ENCODE measurements around the gene ESYT2.
"Not testable (repeated sequence)": the region's sequence is repeated elsewhere in the genome, so short reads cannot be mapped to it uniquely, and the experiment has no call there.

Gene ESYT2

GRCh38 chr7:158856883-158857668, 27.8 kb upstream of the ESYT2 start:
- FAIRE-seq (no peak), DNase-seq (ENCODE audit: extremely low spot score, insufficient read length, low read depth) (peak; percentile 12)

- FAIRE-seq (no peak), DNase-seq (ENCODE audit: extremely low spot score, insufficient read length, low read depth) (no peak)
Measured at GRCh38 chr7:158854681-158855081, 25.4 kb upstream of the ESYT2 start.

DNA sequence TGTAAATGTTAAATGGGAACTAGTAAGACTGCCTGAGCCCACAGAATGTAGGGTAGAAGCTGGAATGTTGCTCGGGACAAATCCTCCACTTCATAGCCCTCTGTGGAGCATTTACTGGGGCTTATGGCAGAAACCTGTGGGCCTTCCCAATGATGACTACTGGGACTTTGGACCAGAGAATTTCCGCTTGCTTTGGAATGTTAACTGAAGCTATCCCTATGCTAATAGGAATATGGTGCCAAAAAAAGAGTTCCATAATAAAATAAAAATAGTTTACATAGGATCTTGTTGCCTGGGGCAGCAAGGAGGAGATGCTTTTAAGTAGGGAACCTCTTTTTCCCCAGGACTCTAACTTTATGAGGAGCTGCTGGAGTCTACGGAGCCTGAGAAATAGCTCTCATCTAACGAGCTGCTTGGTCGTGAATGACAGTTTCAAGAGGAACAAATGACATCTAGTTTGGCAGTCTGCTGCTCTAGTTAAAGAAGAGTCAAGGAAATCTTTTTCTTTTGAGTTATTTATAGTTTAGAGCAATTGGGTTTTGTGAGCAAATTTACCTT, 21.3 kb upstream of the ESYT2 start:
- DNase-seq (ENCODE audit: extremely low spot score, insufficient read length, low read depth), result no peak
- no peak for FAIRE-seq

- DNase-seq (ENCODE audit: extremely low spot score, insufficient read length, low read depth) (no peak), FAIRE-seq (no peak)
Measured at GRCh38 chr7:158849768-158850544, 20.6 kb upstream of the ESYT2 start.

GRCh38 chr7:158849442-158849767, 20.1 kb upstream of the ESYT2 start:
- DNase-seq (ENCODE audit: extremely low spot score, insufficient read length, low read depth) (no peak), FAIRE-seq (no peak)

GRCh38 chr7:158847451-158847866, 18.1 kb upstream of the ESYT2 start:
- FAIRE-seq (no peak), DNase-seq (ENCODE audit: extremely low spot score, insufficient read length, low read depth) (no peak)

DNA sequence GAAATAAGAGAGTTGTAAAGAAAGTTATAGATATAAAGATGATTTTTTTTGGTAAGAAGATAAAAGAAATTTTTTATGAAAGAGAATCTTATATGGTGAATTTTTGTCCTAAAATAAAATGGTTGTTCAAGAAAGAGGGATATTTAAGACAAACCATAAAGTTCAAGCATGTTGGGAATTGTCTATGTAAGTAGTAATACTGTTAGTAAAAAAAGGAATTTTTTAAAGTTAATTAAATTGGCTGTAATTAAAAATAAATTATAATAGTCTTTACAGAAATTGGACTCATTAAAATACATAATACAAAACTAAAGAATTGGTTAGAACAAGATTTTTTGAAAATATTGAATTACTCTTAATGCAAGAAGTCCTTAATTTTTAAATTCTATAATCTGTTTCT, 17.0 kb upstream of the ESYT2 start:
- FAIRE-seq, result no peak
- DNase-seq (ENCODE audit: extremely low spot score, insufficient read length, low read depth), result no peak

DNA sequence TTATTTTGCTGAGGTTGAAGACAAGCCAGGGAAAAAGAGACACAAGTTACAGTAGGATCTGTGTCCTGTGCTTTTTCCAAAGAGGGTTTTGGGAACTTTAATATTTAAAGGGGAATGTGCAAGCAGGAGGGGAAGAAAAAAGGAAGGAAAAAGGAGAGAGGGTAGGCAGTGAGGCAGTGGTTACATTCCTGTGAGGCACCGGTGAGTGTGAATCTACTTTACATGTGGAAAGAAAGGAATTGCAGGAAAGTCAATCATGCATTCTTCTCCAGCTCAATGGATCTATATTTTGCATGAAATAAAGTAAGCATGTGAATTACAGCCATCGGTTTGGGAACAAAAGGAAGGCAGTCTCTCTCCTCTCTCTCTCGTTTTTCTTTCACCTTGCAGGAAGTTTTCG, 14.5 kb upstream of the ESYT2 start:
- FAIRE-seq (no peak), DNase-seq (ENCODE audit: extremely low spot score, insufficient read length, low read depth) (no peak)

- DNase-seq (ENCODE audit: extremely low spot score, insufficient read length, low read depth), result no peak
Measured at GRCh38 chr7:158842486-158842885, 13.2 kb upstream of the ESYT2 start.

GRCh38 chr7:158840604-158841003, 11.3 kb upstream of the ESYT2 start:
- DNase-seq (ENCODE audit: extremely low spot score, insufficient read length, low read depth), result no peak
- no peak for FAIRE-seq

More at GRCh38 chr7:158842486-158842885, 13.2 kb upstream of the ESYT2 start:
- no peak for FAIRE-seq

DNA sequence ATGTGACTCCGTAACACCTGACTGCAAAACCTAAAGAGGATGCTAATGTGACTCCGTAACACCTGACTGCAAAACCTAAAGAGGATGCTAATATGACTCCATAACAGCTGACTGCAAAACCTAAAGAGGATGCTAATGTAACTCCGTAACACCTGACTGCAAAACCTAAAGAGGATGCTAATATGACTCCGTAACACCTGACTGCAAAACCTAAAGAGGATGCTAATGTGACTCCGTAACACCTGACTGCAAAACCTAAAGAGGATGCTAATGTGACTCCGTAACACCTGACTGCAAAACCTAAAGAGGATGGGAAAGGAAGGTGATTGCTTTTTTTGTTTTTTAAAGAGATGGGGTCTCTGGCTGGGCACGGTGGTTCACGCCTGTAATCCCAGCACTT, 9.9 kb upstream of the ESYT2 start:
- not testable (repeated sequence) for DNase-seq (ENCODE audit: extremely low spot score, insufficient read length, low read depth)

DNA sequence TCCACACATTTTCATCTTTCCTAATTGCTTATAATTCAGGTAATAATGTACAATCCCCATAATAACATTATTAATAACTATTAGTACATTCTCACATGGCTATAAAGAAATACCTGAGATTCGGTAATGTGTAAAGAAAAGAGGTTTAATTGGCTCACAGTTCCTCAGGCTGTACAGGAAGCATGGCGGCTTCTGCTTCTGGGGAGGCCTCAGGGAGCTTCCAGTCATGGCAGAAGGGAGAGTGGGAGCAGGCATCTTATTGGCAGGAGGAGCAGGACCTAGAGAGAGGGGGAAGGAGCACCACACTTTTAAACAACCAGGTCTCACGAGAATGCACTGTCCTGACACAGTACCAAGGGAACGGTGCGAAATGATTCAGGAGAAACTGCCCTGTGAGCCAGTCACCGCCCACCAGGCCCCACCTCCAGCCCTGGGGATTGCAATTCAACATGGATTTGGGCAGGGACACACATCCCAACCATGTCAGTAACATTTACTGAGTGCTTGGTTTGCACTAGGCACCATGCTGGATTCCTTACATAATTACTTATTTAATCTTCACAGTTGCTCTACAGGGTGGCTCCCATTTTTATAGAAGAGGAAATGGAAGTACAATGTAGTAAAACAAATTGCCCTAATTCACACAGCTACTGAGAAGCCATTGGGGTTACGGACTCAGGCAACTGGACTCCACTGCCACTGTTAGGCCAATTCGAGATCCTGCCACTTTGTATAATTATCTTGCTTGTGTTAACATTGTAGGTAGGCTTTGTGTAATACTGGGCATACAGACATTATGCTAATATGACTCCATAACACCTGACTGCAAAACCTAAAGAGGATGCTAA, 8.7 kb upstream of the ESYT2 start:
- FAIRE-seq (no peak), DNase-seq (ENCODE audit: extremely low spot score, insufficient read length, low read depth) (no peak)

More for the DNA sequence above, 9.9 kb upstream of the ESYT2 start:
- FAIRE-seq, result not testable (repeated sequence)

- FAIRE-seq (no peak), DNase-seq (ENCODE audit: extremely low spot score, insufficient read length, low read depth) (no peak)
Measured at GRCh38 chr7:158836692-158837091, 7.4 kb upstream of the ESYT2 start.

- FAIRE-seq, result no peak
- no peak for DNase-seq (ENCODE audit: extremely low spot score, insufficient read length, low read depth)
Measured at GRCh38 chr7:158834878-158835784, 5.8 kb upstream of the ESYT2 start.

DNA sequence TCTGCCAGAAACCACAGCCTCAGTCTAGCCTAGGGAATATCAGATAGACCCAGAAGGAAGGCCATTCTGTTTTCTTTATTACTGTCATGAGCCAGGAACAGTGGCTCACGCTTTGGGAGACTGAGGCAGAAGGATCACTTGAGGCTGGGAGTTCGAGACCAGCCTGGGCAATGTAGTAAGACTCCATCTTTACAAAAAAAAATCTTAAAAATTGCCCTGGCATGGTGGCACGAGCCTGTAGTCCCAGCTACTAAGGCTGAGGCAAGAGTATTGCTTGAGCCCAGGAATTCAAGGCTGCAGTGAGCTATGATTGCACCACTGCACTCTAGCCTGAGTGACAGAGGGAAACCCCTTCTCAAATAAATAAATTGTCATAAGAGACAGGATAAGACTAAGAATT, 3.7 kb upstream of the ESYT2 start:
- DNase-seq (ENCODE audit: extremely low spot score, insufficient read length, low read depth) (no peak), FAIRE-seq (no peak)

GRCh38 chr7:158831738-158832091, 2.4 kb upstream of the ESYT2 start:
- DNase-seq (ENCODE audit: extremely low spot score, insufficient read length, low read depth) (no peak), FAIRE-seq (no peak)

DNA sequence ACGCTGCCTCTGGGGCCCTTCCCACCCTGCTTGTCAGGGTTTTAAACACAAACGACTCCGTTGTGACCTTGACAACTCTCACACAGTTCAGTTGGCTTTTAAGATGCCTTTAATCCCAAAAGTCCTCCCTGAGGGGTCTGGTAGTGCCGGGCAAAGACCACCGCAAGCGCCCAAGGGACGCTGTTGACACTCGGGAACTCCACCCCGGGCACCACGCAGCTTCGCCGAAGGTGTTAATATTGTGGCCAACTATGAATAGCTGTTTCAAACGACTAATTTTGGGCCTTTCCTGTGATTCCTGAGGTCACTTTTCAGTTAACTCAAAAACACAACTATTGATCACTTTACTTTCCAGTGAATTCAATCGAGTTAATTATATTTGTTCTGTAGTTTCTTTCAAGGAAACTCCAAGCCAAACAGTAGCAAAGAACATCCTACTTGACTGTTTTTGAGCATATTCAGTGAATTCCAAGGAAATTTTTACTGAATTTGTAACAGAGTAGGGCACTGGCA, 958 bp upstream of the ESYT2 start:
- no peak for DNase-seq (ENCODE audit: extremely low spot score, insufficient read length, low read depth)
- no peak for FAIRE-seq

- DNase-seq (ENCODE audit: extremely low spot score, insufficient read length, low read depth), result peak; percentile 46
- no peak for FAIRE-seq
Measured at GRCh38 chr7:158829021-158829341, 328 bp downstream of the ESYT2 start.
